HG03469 (cell line): ENCODE results near the gene MEF2B.

Source experiments
- ATAC-seq: cut with Tn5 transposase; IDR thresholded peaks from one replicate; pipeline ENCODE4 v1.9.1; 2021; ENCODE audit warnings: mild to moderate bottlenecking, moderate library complexity, moderate number of reproducible peaks; ENCODE audit not compliant: unreplicated experiment

MEF2B gene

GRCh38 chr19:19170053-19170872, at the start of gene MEF2B:
MEF2B (minus strand) TSS chr19:19170263; CDS start chr19:19150735, 19,528 bp downstream.
- peak; percentile 71 for ATAC-seq

GRCh38 chr19:19218911-19219310, 48.8 kb upstream of the MEF2B start:
- ATAC-seq, result no peak

- no peak for ATAC-seq
Measured at GRCh38 chr19:19217099-19217498, 47.0 kb upstream of the MEF2B start.

GRCh38 chr19:19215792-19216191, 45.7 kb upstream of the MEF2B start:
- no peak for ATAC-seq

GRCh38 chr19:19214892-19215291, 44.8 kb upstream of the MEF2B start:
- no peak for ATAC-seq

GRCh38 chr19:19214159-19214490, 44.1 kb upstream of the MEF2B start:
- ATAC-seq, result no peak

GRCh38 chr19:19213426-19214158, 43.5 kb upstream of the MEF2B start:
- ATAC-seq, result no peak

- no peak for ATAC-seq
Measured at GRCh38 chr19:19212916-19213315, 42.9 kb upstream of the MEF2B start.

GRCh38 chr19:19211499-19212420, 41.7 kb upstream of the MEF2B start, which contains the start of gene NCAN:
NCAN (plus strand) TSS chr19:19211958; CDS start chr19:19216954, 4,996 bp downstream.
- ATAC-seq, result no peak

- no peak for ATAC-seq
Measured at GRCh38 chr19:19209372-19209771, 39.3 kb upstream of the MEF2B start.

GRCh38 chr19:19207637-19208572, 37.8 kb upstream of the MEF2B start:
- ATAC-seq, result no peak

- ATAC-seq, result no peak
Measured at GRCh38 chr19:19206938-19207337, 36.9 kb upstream of the MEF2B start.

- no peak for ATAC-seq
Measured at GRCh38 chr19:19205416-19206410, 35.6 kb upstream of the MEF2B start.

GRCh38 chr19:19204181-19204580, 34.1 kb upstream of the MEF2B start:
- no peak for ATAC-seq

GRCh38 chr19:19203012-19203856, 33.2 kb upstream of the MEF2B start, which contains the start of gene NR2C2AP:
NR2C2AP (minus strand) TSS chr19:19203414; CDS start chr19:19203060, 354 bp downstream.
- no peak for ATAC-seq

GRCh38 chr19:19202707-19203011, 32.6 kb upstream of the MEF2B start:
- no peak for ATAC-seq

GRCh38 chr19:19201697-19202630, 31.9 kb upstream of the MEF2B start:
- ATAC-seq, result no peak
